HG02623 (cell line): ENCODE measurements around the gene MT1HL1.
"Not testable (repeated sequence)": the region's sequence is repeated elsewhere in the genome, so short reads cannot be mapped to it uniquely, and the experiment has no call there.

Experiments
- ATAC-seq: cut with Tn5 transposase; IDR thresholded peaks from one replicate; pipeline ENCODE4 v1.9.1; 2021; ENCODE audit warnings: moderate library complexity; ENCODE audit not compliant: unreplicated experiment

Gene MT1HL1

GRCh38 chr1:237018896-237019295 lies 14.7 kb upstream of the MT1HL1 start:
- no peak for ATAC-seq

GRCh38 chr1:237016626-237017025 lies 12.4 kb upstream of the MT1HL1 start:
- no peak for ATAC-seq

- no peak for ATAC-seq
Observed at GRCh38 chr1:237013608-237014007, 9.4 kb upstream of the MT1HL1 start.

GRCh38 chr1:237012788-237013383 lies 8.6 kb upstream of the MT1HL1 start:
- ATAC-seq = no peak

GRCh38 chr1:237012361-237012760 lies 8.1 kb upstream of the MT1HL1 start:
- ATAC-seq = no peak

GRCh38 chr1:237011432-237011831 lies 7.2 kb upstream of the MT1HL1 start:
- no peak for ATAC-seq

- ATAC-seq = no peak
Observed at GRCh38 chr1:237009611-237010010, 5.4 kb upstream of the MT1HL1 start.

GRCh38 chr1:237007147-237007881 lies 3.1 kb upstream of the MT1HL1 start:
- no peak for ATAC-seq

GRCh38 chr1:237005674-237006073 lies 1.4 kb upstream of the MT1HL1 start:
- ATAC-seq = no peak

GRCh38 chr1:237003516-237003915 lies 725 bp downstream of the MT1HL1 start:
- ATAC-seq = no peak

- no peak for ATAC-seq
Observed at GRCh38 chr1:237000191-237000590, 4.0 kb downstream of the MT1HL1 start.

GRCh38 chr1:236998546-236998945 lies 5.7 kb downstream of the MT1HL1 start:
- no peak for ATAC-seq

GRCh38 chr1:236997882-236998281 lies 6.4 kb downstream of the MT1HL1 start:
- ATAC-seq = no peak

- no peak for ATAC-seq
Observed at GRCh38 chr1:236997361-236997760, 6.9 kb downstream of the MT1HL1 start.

- ATAC-seq = no peak
Observed at GRCh38 chr1:236994450-236994849, 9.8 kb downstream of the MT1HL1 start.

GRCh38 chr1:236992449-236992848 lies 11.8 kb downstream of the MT1HL1 start:
- ATAC-seq = no peak

- ATAC-seq = no peak
Observed at GRCh38 chr1:236990052-236990445, 14.2 kb downstream of the MT1HL1 start.

GRCh38 chr1:236989290-236990051 lies 14.8 kb downstream of the MT1HL1 start:
- no peak for ATAC-seq

- no peak for ATAC-seq
Observed at GRCh38 chr1:236983818-236984217, 20.4 kb downstream of the MT1HL1 start.

- no peak for ATAC-seq
Observed at GRCh38 chr1:236982380-236982779, 21.9 kb downstream of the MT1HL1 start.

GRCh38 chr1:236981431-236981830 lies 22.8 kb downstream of the MT1HL1 start:
- not testable (repeated sequence) for ATAC-seq

- no peak for ATAC-seq
Observed at GRCh38 chr1:236980673-236981072, 23.6 kb downstream of the MT1HL1 start.
